GM19193 (cell line): ENCODE measurements around the gene DGUOK.

ENCODE experiments used
- POLR2A ChIP-seq: IDR thresholded peaks from 4 replicates; pipeline ENCODE4 v1.6.1; 2011; ENCODE audit not compliant: insufficient read depth, insufficient read length; ENCODE audit errors: extremely low read depth

The DGUOK gene

GRCh38 chr2:73913414-73914054 lies 13.1 kb upstream of the DGUOK start:
- TF ChIP-seq POLR2A = no peak

GRCh38 chr2:73914667-73915066 lies 12.0 kb upstream of the DGUOK start:
- TF ChIP-seq POLR2A = no peak

DNA sequence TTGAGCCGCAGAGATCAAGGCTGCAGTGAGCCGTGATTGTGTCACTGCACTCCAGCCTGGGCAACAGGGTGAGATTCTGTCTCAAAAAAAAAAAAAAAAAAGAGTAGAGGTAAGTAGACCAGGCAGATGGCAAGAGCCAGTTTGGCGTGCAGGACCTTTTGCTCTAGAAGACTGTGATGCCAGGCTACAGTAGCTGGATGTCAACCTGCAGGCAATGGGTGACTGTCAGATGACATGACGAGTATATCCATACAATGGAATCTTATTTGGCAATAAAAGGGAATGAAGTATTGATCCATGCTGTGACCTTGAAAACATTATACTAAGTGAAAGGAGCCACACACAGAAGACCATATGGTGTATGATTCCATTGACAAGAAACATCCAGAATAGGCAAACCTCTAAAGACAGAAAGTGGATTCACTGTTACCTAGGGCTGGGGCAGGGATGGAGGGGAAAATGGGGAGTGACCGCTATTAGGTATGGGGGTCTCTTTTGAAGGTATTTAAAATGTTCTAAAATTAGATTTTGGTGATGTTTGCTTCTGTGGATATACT lies 11.2 kb upstream of the DGUOK start:
- no peak for TF ChIP-seq POLR2A

- no peak for TF ChIP-seq POLR2A
These were observed 10.0 kb upstream of the DGUOK start for GRCh38 chr2:73916666-73917065.

- TF ChIP-seq POLR2A = no peak
These were observed 9.4 kb upstream of the DGUOK start for GRCh38 chr2:73917296-73917695.

GRCh38 chr2:73917696-73918207 lies 8.9 kb upstream of the DGUOK start:
- no peak for TF ChIP-seq POLR2A

- TF ChIP-seq POLR2A = no peak
These were observed 7.8 kb upstream of the DGUOK start for GRCh38 chr2:73918856-73919255.

- TF ChIP-seq POLR2A = no peak
These were observed 7.0 kb upstream of the DGUOK start for GRCh38 chr2:73919596-73920228.

DNA sequence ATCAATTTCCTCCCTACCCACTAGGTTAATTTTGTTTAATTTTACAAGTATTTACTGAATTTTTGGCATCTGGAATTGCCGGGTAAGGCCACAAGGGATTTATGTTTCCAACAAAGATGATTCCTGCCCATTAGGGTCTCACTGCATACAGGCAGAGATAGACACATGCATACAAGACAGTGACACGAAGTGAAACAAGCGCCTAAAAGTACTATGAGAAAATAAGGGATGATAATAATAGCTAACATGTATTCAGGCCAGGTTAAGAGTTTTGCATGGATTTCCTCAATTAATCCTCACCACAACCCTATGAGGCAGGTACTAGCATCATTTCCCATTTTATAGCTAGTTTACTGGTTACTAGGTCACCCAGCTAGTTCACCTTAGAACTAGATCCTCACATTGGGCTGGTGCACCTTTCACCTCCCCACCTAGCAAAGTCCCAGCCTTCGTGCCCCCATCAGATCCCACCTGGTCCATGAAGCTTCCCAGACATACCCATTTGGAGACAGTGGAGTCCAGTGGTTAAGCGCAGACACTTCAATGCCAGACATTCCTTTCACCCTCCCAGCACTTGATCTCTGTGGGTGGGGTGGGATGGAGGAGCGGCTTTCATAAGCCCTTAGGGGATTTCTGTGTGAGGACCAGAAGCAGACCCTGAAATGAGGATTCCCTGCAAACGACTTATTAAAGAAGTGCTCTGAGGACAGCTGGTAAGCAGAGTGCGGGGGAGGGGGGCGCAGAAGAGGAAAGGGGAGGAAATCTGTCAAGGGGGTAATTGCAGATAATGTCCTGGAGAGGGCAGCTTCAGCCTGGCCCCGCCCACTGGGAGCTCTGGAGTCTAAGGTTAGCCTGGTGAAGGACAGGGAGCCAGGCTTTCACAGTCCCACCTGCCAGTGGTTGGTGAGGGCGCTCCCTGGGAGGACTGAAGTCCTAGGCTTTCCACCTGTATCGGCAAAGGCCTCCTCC lies 5.8 kb upstream of the DGUOK start:
- TF ChIP-seq POLR2A = no peak

DNA sequence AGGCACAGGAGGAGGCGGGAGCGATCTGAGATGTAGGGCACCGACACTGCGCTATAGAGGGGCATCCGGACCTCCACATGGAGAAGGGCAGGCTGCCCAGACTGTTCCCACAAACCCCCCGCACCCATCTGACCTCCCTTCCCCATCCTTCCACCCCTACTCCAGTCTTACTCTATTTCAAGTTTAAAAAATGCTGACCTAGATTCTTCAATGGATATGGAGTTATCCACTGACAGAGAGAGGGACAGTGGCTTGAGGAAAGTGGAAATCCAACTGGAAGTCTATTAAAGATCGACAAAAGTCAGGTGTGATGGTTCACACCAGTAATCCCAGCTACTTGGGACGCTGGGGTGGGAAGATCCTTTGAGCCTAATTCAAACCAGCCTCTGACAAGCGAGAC lies 5.1 kb upstream of the DGUOK start:
- no peak for TF ChIP-seq POLR2A

- TF ChIP-seq POLR2A = no peak
These were observed 4.0 kb upstream of the DGUOK start for GRCh38 chr2:73922681-73923080.

- no peak for TF ChIP-seq POLR2A
These were observed 1.5 kb upstream of the DGUOK start for GRCh38 chr2:73925033-73925704.

GRCh38 chr2:73925853-73926492 lies 707 bp upstream of the DGUOK start:
- TF ChIP-seq POLR2A = no peak

DNA sequence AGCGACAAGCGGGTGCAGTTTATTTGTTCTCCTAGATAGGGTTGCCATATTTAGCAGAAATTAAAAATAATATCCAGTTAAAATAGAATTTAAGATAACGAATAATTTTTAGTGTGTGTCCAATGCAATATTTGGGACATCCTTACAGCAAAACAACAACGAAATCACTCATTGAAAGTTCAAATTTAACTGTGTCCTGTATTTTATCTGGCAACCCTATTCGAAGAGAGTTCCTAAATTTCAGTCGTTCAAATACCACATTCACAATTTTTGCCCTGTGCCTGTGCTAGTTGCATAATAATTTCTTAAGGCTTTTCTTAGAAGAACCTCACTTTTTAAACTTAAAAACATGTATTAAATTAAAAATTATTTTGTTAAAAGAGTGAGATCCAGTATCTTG lies 664 bp downstream of the DGUOK start:
- no peak for TF ChIP-seq POLR2A

DNA sequence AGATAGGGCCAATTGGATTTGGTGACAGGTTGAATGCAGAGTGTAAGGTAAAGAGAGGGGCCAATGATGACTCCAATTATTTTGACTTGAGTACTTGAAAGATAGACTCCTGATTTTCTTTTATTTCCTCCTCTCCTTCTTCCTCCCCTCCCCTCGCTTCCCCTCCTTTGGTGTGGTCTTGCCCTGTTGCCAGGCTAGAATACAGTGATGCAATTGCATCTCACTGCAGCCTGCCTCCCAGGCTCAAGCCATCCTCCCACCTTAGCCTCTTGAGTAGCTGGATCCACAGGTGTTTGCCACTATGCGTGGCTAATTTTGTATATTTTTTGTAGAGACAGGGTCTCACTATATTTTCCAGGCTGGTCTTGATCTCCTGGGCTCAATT lies 2.3 kb downstream of the DGUOK start:
- no peak for TF ChIP-seq POLR2A

DNA sequence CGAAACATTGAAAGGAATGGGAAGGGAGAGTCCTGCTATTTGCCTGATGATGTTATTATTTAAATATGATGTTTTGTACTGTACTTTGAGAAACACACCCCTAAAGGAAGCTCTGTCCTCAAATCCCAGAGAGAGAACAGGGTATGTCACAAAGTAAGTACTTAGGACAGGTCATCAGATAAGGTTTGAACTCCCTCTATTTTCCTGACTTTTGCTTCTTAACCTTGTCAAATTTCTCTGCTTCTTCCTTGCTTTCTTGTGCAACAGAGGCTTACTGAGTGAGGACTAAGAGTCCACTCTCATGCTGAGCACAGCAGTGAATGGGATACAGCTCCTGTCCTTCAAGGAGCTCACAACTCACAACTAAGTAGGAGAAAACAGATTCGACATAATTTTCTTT lies 3.7 kb downstream of the DGUOK start:
- no peak for TF ChIP-seq POLR2A
